ENCODE results near the gene MOB4. TPM values are rescaled to one million over a fixed set of nuclear protein-coding genes. Genes with fewer than 3 reads are reported as not detected.
A peak's percentile ranks its signal among the peaks of the same experiment; 100 is the strongest.
"Not testable (repeated sequence)": the region's sequence is repeated elsewhere in the genome, so short reads cannot be mapped to it uniquely, and the experiment has no call there.

MOB4 gene
- total RNA-seq, result 21.3 TPM
- long read RNA-seq, transcript MOB4-202 (8 exons, 3,986 nt), result major isoform, 46 of 53 reads
- long read RNA-seq, partial matches to known transcripts, result 0 of 53 reads
- long read RNA-seq, other reads (novel, unspliced or antisense), result 6 of 53 reads

- peak within 1 kb of the TSS; percentile 95 for H3K27ac ChIP-seq
- H3K27me3 ChIP-seq (ENCODE audit: low read depth), result no peaks in the 10 kb centered on the region
- DNase-seq (peak; percentile 98), ATAC-seq (peak; percentile 99 to 100)
- no peak for TF ChIP-seq CTCF (IDR thresholded peaks at IDR 0.05)
- peak within 1 kb of the TSS; percentile 93 for H3K4me3 ChIP-seq
- peaks cover 30% of the 10 kb centered on the region for H3K4me1 ChIP-seq
- intact Hi-C loops (cut with DNase I), result no loop called here
- peaks cover 4% of the 10 kb centered on the region for H3K36me3 ChIP-seq
- no peaks in the 10 kb centered on the region for H3K9me3 ChIP-seq
Measured at GRCh38 chr2:197515739-197516392, at the start of gene MOB4. MOB4 (plus strand) TSS chr2:197516066; CDS start chr2:197516087, 21 bp downstream.

GRCh38 chr2:197472166-197472565, 43.7 kb upstream of the MOB4 start:
- DNase-seq, result no peak
- Histone ChIP-seq H3K4me3 (no peak overlapping the region), H3K4me1 (no peaks in the 10 kb centered on the region), H3K36me3 (peaks cover 99% of the 10 kb centered on the region), H3K27me3 (ENCODE audit: low read depth) (no peaks in the 10 kb centered on the region), H3K9me3 (no peaks in the 10 kb centered on the region), H3K27ac (no peak overlapping the region)
- no peak for TF ChIP-seq CTCF (IDR thresholded peaks at IDR 0.05)
- ATAC-seq, result no peak
- intact Hi-C loops (cut with DNase I), result no loop called here

GRCh38 chr2:197477797-197478196, 38.1 kb upstream of the MOB4 start:
- intact Hi-C loops (cut with DNase I), result no loop called here
- Histone ChIP-seq H3K4me3 (no peak overlapping the region), H3K4me1 (peaks cover 8% of the 10 kb centered on the region), H3K9me3 (no peaks in the 10 kb centered on the region), H3K36me3 (peaks cover 63% of the 10 kb centered on the region), H3K27me3 (ENCODE audit: low read depth) (no peaks in the 10 kb centered on the region), H3K27ac (no peak overlapping the region)
- DNase-seq (no peak), ATAC-seq (no peak)
- TF ChIP-seq CTCF (IDR thresholded peaks at IDR 0.05), result no peak

- intact Hi-C loops (cut with DNase I), result no loop called here
- no peak for TF ChIP-seq CTCF (IDR thresholded peaks at IDR 0.05)
- Histone ChIP-seq H3K27ac (no peak overlapping the region), H3K4me3 (no peak overlapping the region), H3K4me1 (peaks cover 8% of the 10 kb centered on the region), H3K36me3 (peaks cover 49% of the 10 kb centered on the region), H3K9me3 (peaks cover 11% of the 10 kb centered on the region), H3K27me3 (ENCODE audit: low read depth) (no peaks in the 10 kb centered on the region)
- no peak for DNase-seq
- peak; percentile 8 to 22 for ATAC-seq
Measured at GRCh38 chr2:197480165-197481036, 35.5 kb upstream of the MOB4 start.

GRCh38 chr2:197484248-197484647, 31.6 kb upstream of the MOB4 start:
- ATAC-seq; H3K27me3 ChIP-seq (ENCODE audit: low read depth); DNase-seq; intact Hi-C loops (cut with DNase I); H3K27ac ChIP-seq; H3K4me1 ChIP-seq; H3K4me3 ChIP-seq: not testable (repeated sequence)
- H3K36me3 ChIP-seq, result peaks cover 51% of the 10 kb centered on the region
- H3K9me3 ChIP-seq, result peaks cover 11% of the 10 kb centered on the region

Data from lower lobe of right lung (tissue), 2 donors.